ENCODE data around the gene GNAI2. TPM values are rescaled to one million over a fixed set of nuclear protein-coding genes. Genes with fewer than 3 reads are reported as not detected.
A peak's percentile ranks its signal among the peaks of the same experiment; 100 is the strongest.

Gene GNAI2
- total RNA-seq, result 767 and 773 TPM in 2 replicates
- polyA plus RNA-seq, result 1,875 and 2,290 TPM in 2 replicates
- polyA plus RNA-seq (2011; cell fraction: cytosol; rRNA removed), result 1,268 and 1,476 TPM in 2 replicates
- polyA plus RNA-seq (2011; cell fraction: nucleus; rRNA removed), result 620 and 630 TPM in 2 replicates
- 588 and 714 TPM in 2 replicates for polyA plus RNA-seq (2012)
- polyA minus RNA-seq, result 1,411 and 1,486 TPM in 2 replicates
- polyA minus RNA-seq (2011; cell fraction: cytosol; rRNA and poly(A)+ RNA removed), result 67.6 TPM
- polyA minus RNA-seq (2011; cell fraction: nucleus; rRNA and poly(A)+ RNA removed), result 157 and 164 TPM in 2 replicates
- Bru-seq, nascent RNA, result percentile 83 among the genes with signal in this experiment
- percentile 98 among the genes with signal in this experiment for BruChase-seq, experiment 1, labeled RNA remaining after a 6-hour chase
- percentile 95 among the genes with signal in this experiment for BruChase-seq, experiment 2, labeled RNA remaining after a 2-hour chase
- long read RNA-seq, transcript GNAI2-202 (9 exons, 2,464 nt), result major isoform, 821 of 1,084 reads
- long read RNA-seq, transcript GNAI2-210 (7 exons, 2,445 nt), result minor isoform, 8 of 1,084 reads
- long read RNA-seq, transcript GNAI2-203 (9 exons, 2,407 nt), result minor isoform, 17 of 1,084 reads
- long read RNA-seq, partial matches to known transcripts, result 63 of 1,084 reads
- long read RNA-seq, other reads (novel, unspliced or antisense), result 170 of 1,084 reads

DNA sequence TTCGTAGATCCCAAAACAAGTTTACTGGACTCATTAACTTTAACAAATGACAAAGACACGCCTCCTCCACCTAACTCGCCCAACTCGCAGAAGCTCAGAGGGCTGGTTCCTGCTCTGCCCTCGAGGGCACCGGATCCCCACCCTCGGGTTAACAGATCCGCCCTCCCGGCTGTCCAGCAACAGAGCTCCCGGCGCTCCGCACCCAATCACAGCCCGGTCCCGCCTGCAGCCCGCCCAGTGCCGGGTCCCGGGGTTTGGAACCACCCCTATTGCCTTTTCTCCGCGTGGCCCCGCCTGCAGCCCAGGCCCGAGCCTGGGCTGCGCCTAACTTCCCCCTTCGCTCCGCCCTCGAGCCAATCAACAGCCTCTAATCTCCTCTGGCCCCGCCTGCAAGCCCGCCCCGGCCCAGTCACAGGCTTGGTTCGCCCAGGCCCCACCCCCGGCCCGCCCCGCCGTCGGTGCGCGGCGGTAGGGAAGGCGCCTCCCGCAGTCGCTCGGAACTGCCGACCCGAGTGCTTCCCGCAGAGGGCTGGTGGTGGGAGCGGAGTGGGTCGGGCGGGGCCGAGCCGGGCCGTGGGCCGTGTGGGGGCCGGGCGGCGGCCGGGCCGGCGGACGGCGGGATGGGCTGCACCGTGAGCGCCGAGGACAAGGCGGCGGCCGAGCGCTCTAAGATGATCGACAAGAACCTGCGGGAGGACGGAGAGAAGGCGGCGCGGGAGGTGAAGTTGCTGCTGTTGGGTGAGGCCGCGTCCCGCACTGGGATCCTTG lies at the start of gene GNAI2:
GNAI2 (plus strand) TSS at position 489 of the 768 bp plus-strand sequence; CDS start at position 621, 132 bp downstream.
- dilution Hi-C loops (cut with MboI; ENCODE audit: extremely low pct_ligation_motif_present, low sequenced_read_pairs) (no loop called here), intact Hi-C loops (cut with micrococcal nuclease) (loop anchor here (1.0 to 5.0 kb wide), 2 partner anchors 9 to 79 kb away; partner anchors contain the start of gene SEMA3F)

More for the DNA sequence above, at the start of gene GNAI2:
- no peaks in the 10 kb centered on the region for H3K9me3 ChIP-seq (replicated peaks; ENCODE audit: control insufficient read depth, insufficient read depth, low read length)
- peaks cover 26% of the 10 kb centered on the region for H3K4me1 ChIP-seq (ENCODE audit: control insufficient read depth, extremely low read depth, insufficient read depth, low read length)
- DNase-seq (ENCODE audit: low read depth, low spot score) (peak; percentile 99), FAIRE-seq (peak; percentile 99)
- H3K4me2 ChIP-seq (ENCODE audit: insufficient read depth, low read length), result peak within 1 kb of the TSS; percentile 93
- H3K27ac ChIP-seq (ENCODE audit: insufficient read depth, low read depth, low read length), result peak within 1 kb of the TSS; percentile 60
- H3K4me3 ChIP-seq (replicated peaks in 1 of 3; ENCODE audit: insufficient read depth in 1 of 3, low read depth in 1 of 3, low read length in 3 of 3), result peak within 1 kb of the TSS; percentile 80 to 88 (median 81)
- no peaks in the 10 kb centered on the region for H4K20me1 ChIP-seq (replicated peaks; ENCODE audit: control insufficient read depth, extremely low read depth, insufficient read depth, low read length)
- no peaks in the 10 kb centered on the region for H3K27me3 ChIP-seq (ENCODE audit: control insufficient read depth in 2 of 2, insufficient read depth in 2 of 2, low read length in 2 of 2)
- no TSS peak for BruUV-seq (replicated peaks)
- H3K9me1 ChIP-seq (replicated peaks; ENCODE audit: control insufficient read depth, extremely low read depth, insufficient read depth, low read length), result no peaks in the 10 kb centered on the region
- ChIA-PET CTCF (interaction anchor here (0.9 to 2.3 kb wide), 11 partner anchors 8 to 44 kb away, joined by 3 to 37 read pairs (median 6); partner anchors contain the start of genes GNAT1 and LSMEM2), POLR2A (interaction anchor here (0.6 to 1.8 kb wide), 10 partner anchors 11 to 93 kb away, joined by 3 to 14 read pairs (median 4); partner anchors contain the start of genes HYAL3 and NAA80)
- H3K36me3 ChIP-seq (ENCODE audit: control insufficient read depth in 2 of 2, extremely low read depth in 1 of 2, insufficient read depth in 2 of 2, low read length in 2 of 2), result peaks cover 2 to 6% of the 10 kb centered on the region in 2 experiments
- H2AFZ ChIP-seq (ENCODE audit: low read depth, low read length), result peak within 1 kb of the TSS; percentile 18
- peaks cover 49% of the 10 kb centered on the region for H3K79me2 ChIP-seq (ENCODE audit: control insufficient read depth, insufficient read depth, low read length)
- peak within 1 kb of the TSS; percentile 91 for H3K9ac ChIP-seq (replicated peaks; ENCODE audit: extremely low read depth, insufficient read depth, low read length)
- peak; percentile 98 for TF ChIP-seq POLR2A (IDR thresholded peaks at IDR 0.05; ENCODE audit: low read depth, low read length)
- TF ChIP-seq EZH2 (IDR thresholded peaks at IDR 0.05; ENCODE audit: borderline replicate concordance, low read depth, low read length, severe bottlenecking), result no peak
- peak; percentile 98 for TF ChIP-seq POLR2AphosphoS5 (IDR thresholded peaks at IDR 0.05; ENCODE audit: insufficient read depth, low read depth, low read length)
- TF ChIP-seq FOS (IDR thresholded peaks at IDR 0.05; ENCODE audit: borderline replicate concordance, insufficient read depth, low read length), result no peak

Data from endothelial cell of umbilical vein (primary cell).